ENCODE data around the gene KLK12. TPM values are rescaled to one million over a fixed set of nuclear protein-coding genes. Genes with fewer than 3 reads are reported as not detected.

Gene KLK12
- total RNA-seq, 2 donors from 2014 or later: not detected

DNA sequence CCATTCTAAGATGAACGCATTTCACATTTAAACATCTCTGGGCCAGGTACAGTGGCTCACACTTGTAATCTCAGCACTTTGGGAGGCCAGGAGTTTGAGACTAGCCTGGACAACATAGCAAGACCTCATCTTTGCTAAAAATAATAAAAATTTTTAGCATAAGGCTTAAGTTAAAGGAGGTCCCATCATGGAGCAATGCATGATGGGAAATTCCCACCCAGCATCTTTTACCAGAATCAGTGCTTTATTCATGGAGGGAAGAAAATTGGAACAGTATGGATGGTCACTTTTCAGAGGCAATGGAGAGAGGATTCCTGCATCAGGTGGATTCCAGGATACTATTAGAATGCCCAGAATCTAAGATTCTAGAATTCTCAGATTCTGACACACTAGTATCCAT, 29.6 kb downstream of the KLK12 start:
- Histone ChIP-seq H3K36me3 (replicated peaks in 1 of 2; ENCODE audit: insufficient read depth in 1 of 2, low read depth in 2 of 2) (no peaks in the 10 kb centered on the region), H3K9me3 (no peaks in the 10 kb centered on the region), H3K4me3 (no peak overlapping the region), H3K27ac (no peak overlapping the region), H3K4me1 (no peaks in the 10 kb centered on the region), H3K27me3 (no peaks in the 10 kb centered on the region)
- WGBS, 2 donors: 67 to 76% methylated on average over 1 of the region's 1 CpG
- ATAC-seq (no peak), DNase-seq (no peak)
- no peak for TF ChIP-seq POLR2A (IDR thresholded peaks at IDR 0.05)
- TF ChIP-seq, protein P1, sequence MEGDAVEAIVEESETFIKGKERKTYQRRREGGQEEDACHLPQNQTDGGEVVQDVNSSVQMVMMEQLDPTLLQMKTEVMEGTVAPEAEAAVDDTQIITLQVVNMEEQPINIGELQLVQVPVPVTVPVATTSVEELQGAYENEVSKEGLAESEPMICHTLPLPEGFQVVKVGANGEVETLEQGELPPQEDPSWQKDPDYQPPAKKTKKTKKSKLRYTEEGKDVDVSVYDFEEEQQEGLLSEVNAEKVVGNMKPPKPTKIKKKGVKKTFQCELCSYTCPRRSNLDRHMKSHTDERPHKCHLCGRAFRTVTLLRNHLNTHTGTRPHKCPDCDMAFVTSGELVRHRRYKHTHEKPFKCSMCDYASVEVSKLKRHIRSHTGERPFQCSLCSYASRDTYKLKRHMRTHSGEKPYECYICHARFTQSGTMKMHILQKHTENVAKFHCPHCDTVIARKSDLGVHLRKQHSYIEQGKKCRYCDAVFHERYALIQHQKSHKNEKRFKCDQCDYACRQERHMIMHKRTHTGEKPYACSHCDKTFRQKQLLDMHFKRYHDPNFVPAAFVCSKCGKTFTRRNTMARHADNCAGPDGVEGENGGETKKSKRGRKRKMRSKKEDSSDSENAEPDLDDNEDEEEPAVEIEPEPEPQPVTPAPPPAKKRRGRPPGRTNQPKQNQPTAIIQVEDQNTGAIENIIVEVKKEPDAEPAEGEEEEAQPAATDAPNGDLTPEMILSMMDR (IDR thresholded peaks at IDR 0.05): no peak
- intact Hi-C loops (cut with DNase I): no loop called here

DNA sequence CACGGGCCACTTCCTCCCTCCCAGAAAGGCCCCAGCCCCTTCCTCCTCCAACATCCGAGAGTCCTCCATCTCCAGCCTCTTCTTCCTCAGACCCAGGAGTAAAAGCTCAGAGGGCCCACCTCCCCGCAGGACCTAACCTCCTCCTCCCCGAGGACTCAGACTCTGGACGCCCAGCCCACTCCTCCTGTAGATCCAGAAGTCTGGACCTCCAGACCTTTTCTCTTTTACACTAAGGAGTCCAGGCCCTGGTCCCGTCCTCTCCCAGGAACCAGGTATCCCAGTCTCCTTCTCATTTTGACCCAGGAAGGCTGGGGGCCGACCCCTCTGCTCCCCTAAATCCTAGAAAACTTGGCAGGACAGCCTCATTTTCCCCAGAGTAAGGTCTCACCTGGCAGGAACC, 31.5 kb downstream of the KLK12 start:
- intact Hi-C loops (cut with DNase I): no loop called here
- Histone ChIP-seq H3K36me3 (replicated peaks in 1 of 2; ENCODE audit: insufficient read depth in 1 of 2, low read depth in 2 of 2) (no peaks in the 10 kb centered on the region), H3K4me1 (no peaks in the 10 kb centered on the region), H3K27ac (no peak overlapping the region), H3K9me3 (no peaks in the 10 kb centered on the region), H3K27me3 (no peaks in the 10 kb centered on the region), H3K4me3 (no peak overlapping the region)
- TF ChIP-seq, protein P1 (IDR thresholded peaks at IDR 0.05): no peak
- TF ChIP-seq POLR2A (IDR thresholded peaks at IDR 0.05): no peak
- 62 to 63% methylated on average over 7 of the region's 7 CpGs for WGBS, 2 donors
- DNase-seq (no peak), ATAC-seq (no peak)

DNA sequence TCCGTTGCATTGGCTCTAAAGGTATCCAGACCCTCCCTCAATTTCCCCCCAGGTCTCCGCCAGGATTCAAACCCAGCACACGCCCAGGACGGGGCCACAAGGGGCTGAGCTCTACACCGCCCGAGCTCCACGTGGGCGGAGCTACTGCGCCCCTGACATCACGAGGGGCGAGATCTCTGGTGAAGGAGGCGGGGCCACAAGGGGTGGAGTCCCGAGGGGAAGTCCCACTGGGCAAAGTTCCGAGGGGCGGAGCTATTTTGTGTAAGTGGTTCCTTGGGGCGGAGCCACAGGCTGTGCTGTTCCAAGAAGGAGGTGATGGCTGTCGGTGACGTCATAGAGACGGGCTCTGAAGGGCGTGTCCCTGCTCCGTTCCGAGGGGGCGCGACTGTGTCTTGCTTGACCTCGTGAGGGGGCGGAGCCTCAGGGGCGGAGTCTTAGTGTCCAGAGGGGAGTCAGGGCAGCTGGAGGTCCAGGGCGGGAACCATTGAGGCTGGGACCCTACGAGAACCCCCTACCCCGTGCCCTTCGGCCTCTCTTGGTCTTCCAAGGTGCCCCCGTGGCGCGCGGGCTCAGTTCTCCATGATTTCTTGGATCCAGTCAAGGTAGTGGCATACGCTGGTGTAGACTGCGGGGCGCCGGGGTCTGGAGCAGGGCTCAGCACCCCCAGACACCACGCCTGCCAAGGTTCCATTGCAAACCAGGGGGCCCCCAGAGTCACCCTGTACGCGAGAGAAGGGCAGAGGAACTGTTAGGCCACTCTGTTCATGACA, 32.1 kb downstream of the KLK12 start:
- H3K27me3 ChIP-seq: no peaks in the 10 kb centered on the region
- TF ChIP-seq, protein P1 (IDR thresholded peaks at IDR 0.05): no peak
- TF ChIP-seq POLR2A (IDR thresholded peaks at IDR 0.05): no peak

DNA sequence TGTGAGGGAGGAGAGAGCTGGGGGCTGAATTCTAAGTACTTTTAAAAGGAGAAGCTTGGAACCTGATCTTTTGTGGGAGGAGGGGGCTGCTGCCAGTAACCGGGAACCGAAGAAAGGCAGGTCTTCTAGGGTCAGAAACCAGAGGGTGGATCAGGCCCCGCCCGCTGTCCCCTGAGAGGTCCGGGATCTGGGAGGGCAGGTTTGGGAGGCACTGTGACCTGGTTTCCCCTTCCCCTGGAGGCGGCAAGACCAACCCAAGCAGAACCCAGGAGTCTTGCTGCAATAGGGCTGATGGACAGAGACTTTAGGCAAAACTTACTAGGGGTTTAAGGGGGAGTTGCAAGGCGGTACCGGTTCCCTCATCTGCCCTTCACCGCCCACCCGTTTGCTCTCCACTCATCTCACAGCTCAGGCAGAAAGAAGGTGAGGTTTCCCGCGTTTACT, 32.7 kb downstream of the KLK12 start:
- DNase-seq: no peak
- no peak for TF ChIP-seq POLR2A (IDR thresholded peaks at IDR 0.05)
- TF ChIP-seq, protein P1 (IDR thresholded peaks at IDR 0.05): no peak
- no peak for ATAC-seq
- Histone ChIP-seq H3K27ac (no peak overlapping the region), H3K36me3 (replicated peaks in 1 of 2; ENCODE audit: insufficient read depth in 1 of 2, low read depth in 2 of 2) (no peaks in the 10 kb centered on the region), H3K27me3 (no peaks in the 10 kb centered on the region), H3K9me3 (no peaks in the 10 kb centered on the region), H3K4me1 (no peaks in the 10 kb centered on the region), H3K4me3 (no peak overlapping the region)
- intact Hi-C loops (cut with DNase I): no loop called here
- 37 to 48% methylated on average over 12 of the region's 12 CpGs for WGBS, 2 donors

More for the DNA sequence above, 32.1 kb downstream of the KLK12 start:
- Histone ChIP-seq H3K36me3 (replicated peaks in 1 of 2; ENCODE audit: insufficient read depth in 1 of 2, low read depth in 2 of 2) (no peaks in the 10 kb centered on the region), H3K4me3 (no peak overlapping the region), H3K9me3 (no peaks in the 10 kb centered on the region), H3K27ac (no peak overlapping the region), H3K4me1 (no peaks in the 10 kb centered on the region)
- DNase-seq (peak in 3 of 4 donors; percentile 16 to 59 (median 20)), ATAC-seq (peak; percentile 12)
- intact Hi-C loops (cut with DNase I): no loop called here
- WGBS, 2 donors: 61 to 71% methylated on average over 24 to 38 of the region's 42 CpGs

DNA sequence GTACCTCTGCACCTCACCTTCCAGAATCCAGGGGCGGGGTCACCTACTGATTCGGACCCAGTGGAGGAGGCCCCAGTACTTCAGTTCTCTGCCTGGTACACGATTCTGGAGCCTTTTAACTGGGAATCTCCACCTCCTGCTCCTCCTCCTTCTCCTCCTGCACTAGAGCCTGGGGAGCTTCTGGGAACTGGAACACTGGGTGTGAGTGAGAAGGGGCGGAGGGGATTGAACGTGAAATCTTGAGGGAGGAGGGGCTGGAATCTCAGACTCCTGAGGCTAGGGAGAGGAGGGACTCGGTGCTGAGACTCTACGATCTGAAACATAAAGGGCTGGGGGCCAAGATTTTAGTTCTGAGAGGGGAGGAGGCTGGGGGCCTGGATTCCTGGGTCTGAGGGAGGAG, 33.3 kb downstream of the KLK12 start, which contains the start of gene KLK8:
Gene KLK8, minus strand, starts transcription at position 90 of the 400 bp plus-strand sequence. CDS start 437 bp downstream, outside the sequence.
- H3K4me3 ChIP-seq: no peak within 1 kb of the TSS
- 25 to 42% methylated on average over 6 to 7 of the region's 7 CpGs for WGBS, 2 donors
- DNase-seq (no peak), ATAC-seq (no peak)
- no peak for TF ChIP-seq POLR2A (IDR thresholded peaks at IDR 0.05)
- TF ChIP-seq, protein P1 (IDR thresholded peaks at IDR 0.05): no peak
- no peaks in the 10 kb centered on the region for H3K9me3 ChIP-seq
- no peaks in the 10 kb centered on the region for H3K4me1 ChIP-seq
- no peaks in the 10 kb centered on the region for H3K27me3 ChIP-seq
- no peaks in the 10 kb centered on the region for H3K36me3 ChIP-seq (replicated peaks in 1 of 2; ENCODE audit: insufficient read depth in 1 of 2, low read depth in 2 of 2)
- H3K27ac ChIP-seq: no peak within 1 kb of the TSS
- intact Hi-C loops (cut with DNase I): no loop called here

Data from body of pancreas (tissue), 4 donors.